Body of pancreas (tissue), 4 donors: ENCODE data around the gene ABHD5.

Source experiments
- POLR2A ChIP-seq, 3 donors: fragments of 450-650 bp; IDR thresholded peaks; one replicate each; pipeline ENCODE4 v1.6.1; 2016; ENCODE audit warnings: antibody characterized with exemption in 3 of 3, mild to moderate bottlenecking in 2 of 3
- TF ChIP-seq, protein P1 (sequence below), 7 experiments: fragments of 450-650 bp in 4 of 7; fragments of 200-600 bp in 3 of 7; sonication (generic) in 3 of 7; IDR thresholded peaks; one replicate each; pipeline ENCODE4 v1.5.1; 2016 to 2019; ENCODE audit warnings: antibody characterized with exemption in 7 of 7

DNA sequence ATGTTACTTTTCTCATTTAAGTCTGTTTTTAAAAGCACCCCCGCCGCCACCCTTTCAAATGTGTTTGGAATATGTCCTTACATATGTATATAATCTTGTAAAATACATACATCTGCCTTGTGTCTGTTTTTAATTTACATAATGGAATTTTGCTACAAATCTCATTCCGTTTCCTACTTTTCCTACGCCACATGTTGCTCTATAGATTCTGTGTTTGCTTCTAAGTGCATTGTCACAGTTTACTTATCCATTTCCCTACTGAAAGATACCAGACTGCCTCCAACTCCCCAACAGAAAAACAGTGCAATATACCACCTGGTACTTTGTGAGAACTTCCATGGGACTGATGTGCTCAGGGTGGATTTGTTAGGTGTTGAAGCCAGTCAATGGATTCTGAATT lies 70.2 kb downstream of the ABHD5 start:
- TF ChIP-seq, protein P1, sequence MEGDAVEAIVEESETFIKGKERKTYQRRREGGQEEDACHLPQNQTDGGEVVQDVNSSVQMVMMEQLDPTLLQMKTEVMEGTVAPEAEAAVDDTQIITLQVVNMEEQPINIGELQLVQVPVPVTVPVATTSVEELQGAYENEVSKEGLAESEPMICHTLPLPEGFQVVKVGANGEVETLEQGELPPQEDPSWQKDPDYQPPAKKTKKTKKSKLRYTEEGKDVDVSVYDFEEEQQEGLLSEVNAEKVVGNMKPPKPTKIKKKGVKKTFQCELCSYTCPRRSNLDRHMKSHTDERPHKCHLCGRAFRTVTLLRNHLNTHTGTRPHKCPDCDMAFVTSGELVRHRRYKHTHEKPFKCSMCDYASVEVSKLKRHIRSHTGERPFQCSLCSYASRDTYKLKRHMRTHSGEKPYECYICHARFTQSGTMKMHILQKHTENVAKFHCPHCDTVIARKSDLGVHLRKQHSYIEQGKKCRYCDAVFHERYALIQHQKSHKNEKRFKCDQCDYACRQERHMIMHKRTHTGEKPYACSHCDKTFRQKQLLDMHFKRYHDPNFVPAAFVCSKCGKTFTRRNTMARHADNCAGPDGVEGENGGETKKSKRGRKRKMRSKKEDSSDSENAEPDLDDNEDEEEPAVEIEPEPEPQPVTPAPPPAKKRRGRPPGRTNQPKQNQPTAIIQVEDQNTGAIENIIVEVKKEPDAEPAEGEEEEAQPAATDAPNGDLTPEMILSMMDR (IDR thresholded peaks at IDR 0.05) = no peak
- no peak for TF ChIP-seq POLR2A (IDR thresholded peaks at IDR 0.05)
